HEK293 (cell line): ENCODE measurements around the gene PNISR.

Experiments used
- CTCF ChIA-PET: fragments of 350-600 bp; formaldehyde crosslinking; extraction: SDS; loops from one replicate; lab custom pipeline; 2021; ENCODE audit warnings: antibody characterized with exemption; lab: Yijun Ruan, JAX
- POLR2A ChIA-PET: fragments of 300-600 bp; formaldehyde crosslinking; extraction: SDS; loops from one replicate; lab custom pipeline; 2020; ENCODE audit warnings: antibody characterized with exemption, inconsistent platforms; lab: Yijun Ruan, JAX
- H3K27ac ChIP-seq: fragments of 200-500 bp; sonication (Bioruptor generic); 2 replicates; pipeline ENCODE4 v1.5.1; 2014; ENCODE audit warnings: low read depth, low read length, control low read depth, inconsistent platforms; ENCODE audit errors: extremely low read depth
- H3K36me3 ChIP-seq, 2 experiments: fragments of 200-500 bp in 1 of 2; sonication (Bioruptor generic) in 1 of 2; 1 replicate in 1 of 2; 2 replicates in 1 of 2; pipeline ENCODE4 v1.5.1; 2014 to 2017; ENCODE audit warnings: inconsistent platforms in 2 of 2, low read length in 2 of 2; ENCODE audit not compliant: control insufficient read depth in 2 of 2, insufficient read depth in 1 of 2
- H3K4me1 ChIP-seq: fragments of 200-500 bp; sonication (Bioruptor generic); 2 replicates; pipeline ENCODE4 v1.5.1; 2014; ENCODE audit warnings: mild to moderate bottlenecking, low read length, inconsistent platforms; ENCODE audit not compliant: control insufficient read depth, insufficient read depth
- H3K4me3 ChIP-seq: 2 replicates; pipeline ENCODE4 v1.5.1; 2011; ENCODE audit warnings: low read depth, mild to moderate bottlenecking, control low read depth, low read length, moderate library complexity
- H3K9me3 ChIP-seq: fragments of 200-500 bp; sonication (Bioruptor generic); 2 replicates; pipeline ENCODE4 v1.5.1; 2014; ENCODE audit warnings: low read depth, low read length, inconsistent platforms; ENCODE audit not compliant: control insufficient read depth, insufficient read depth
- AEBP2 ChIP-seq: fragments of 450-650 bp; formaldehyde crosslinking; IDR thresholded peaks from 2 replicates; pipeline ENCODE4 v1.5.1; 2016; ENCODE audit warnings: missing biosample characterization, missing genetic modification characterization, borderline replicate concordance
- FEZF1 ChIP-seq: fragments of 450-650 bp; formaldehyde crosslinking; IDR thresholded peaks from 2 replicates; pipeline ENCODE4 v1.5.1; 2016; ENCODE audit warnings: missing biosample characterization, missing genetic modification characterization
- GLI2 ChIP-seq: fragments of 450-650 bp; formaldehyde crosslinking; IDR thresholded peaks from 2 replicates; pipeline ENCODE4; 2017; ENCODE audit warnings: missing biosample characterization, missing genetic modification characterization, low read depth, borderline replicate concordance
- GLIS1 ChIP-seq: fragments of 450-650 bp; formaldehyde crosslinking; IDR thresholded peaks from 2 replicates; pipeline ENCODE4 v1.5.1; 2016; ENCODE audit warnings: missing biosample characterization, missing genetic modification characterization
- GLIS2 ChIP-seq: fragments of 450-650 bp; formaldehyde crosslinking; IDR thresholded peaks from 2 replicates; pipeline ENCODE4 v1.5.1; 2016; ENCODE audit warnings: missing biosample characterization, missing genetic modification characterization
- SCRT1 ChIP-seq: fragments of 450-650 bp; formaldehyde crosslinking; IDR thresholded peaks from 2 replicates; pipeline ENCODE4 v1.5.1; 2016; ENCODE audit warnings: missing biosample characterization, missing genetic modification characterization, borderline replicate concordance
- ZBTB48 ChIP-seq: fragments of 450-650 bp; formaldehyde crosslinking; IDR thresholded peaks from 2 replicates; pipeline ENCODE4 v1.5.1; 2016; ENCODE audit warnings: missing biosample characterization, missing genetic modification characterization
- ZBTB49 ChIP-seq: fragments of 450-650 bp; formaldehyde crosslinking; IDR thresholded peaks from 2 replicates; pipeline ENCODE4 v1.5.1; 2016; ENCODE audit warnings: missing biosample characterization, missing genetic modification characterization, low read depth
- ZBTB7A ChIP-seq: fragments of 450-650 bp; formaldehyde crosslinking; IDR thresholded peaks from 2 replicates; pipeline ENCODE4 v1.5.1; 2016; ENCODE audit warnings: low read depth, missing biosample characterization, missing genetic modification characterization
- ZEB2 ChIP-seq: fragments of 450-650 bp; formaldehyde crosslinking; IDR thresholded peaks from 2 replicates; pipeline ENCODE4 v1.5.1; 2016; ENCODE audit warnings: missing biosample characterization, missing genetic modification characterization
- ZFP37 ChIP-seq: fragments of 450-650 bp; formaldehyde crosslinking; IDR thresholded peaks from 2 replicates; pipeline ENCODE4 v1.5.1; 2016; ENCODE audit warnings: missing biosample characterization, missing genetic modification characterization
- ZNF112 ChIP-seq: fragments of 450-650 bp; formaldehyde crosslinking; IDR thresholded peaks from 2 replicates; pipeline ENCODE4 v1.5.0; 2017; ENCODE audit warnings: missing biosample characterization, missing genetic modification characterization
- ZNF138 ChIP-seq: fragments of 450-650 bp; formaldehyde crosslinking; IDR thresholded peaks from 2 replicates; pipeline ENCODE4 v1.5.1; 2016; ENCODE audit warnings: missing biosample characterization, missing genetic modification characterization, borderline replicate concordance
- ZNF146 ChIP-seq: fragments of 450-650 bp; formaldehyde crosslinking; IDR thresholded peaks from 2 replicates; pipeline ENCODE4 v1.5.1; 2016; ENCODE audit warnings: missing biosample characterization, missing genetic modification characterization
- ZNF248 ChIP-seq: fragments of 450-650 bp; formaldehyde crosslinking; IDR thresholded peaks from 2 replicates; pipeline ENCODE4 v1.5.1; 2017; ENCODE audit warnings: missing biosample characterization, missing genetic modification characterization
- ZNF26 ChIP-seq: fragments of 450-650 bp; formaldehyde crosslinking; IDR thresholded peaks from 2 replicates; pipeline ENCODE4 v1.5.1; 2016; ENCODE audit warnings: missing biosample characterization, missing genetic modification characterization
- ZNF311 ChIP-seq: fragments of 450-650 bp; formaldehyde crosslinking; IDR thresholded peaks from 2 replicates; pipeline ENCODE4 v1.5.1; 2017; ENCODE audit warnings: missing biosample characterization, missing genetic modification characterization, borderline replicate concordance
- ZNF324 ChIP-seq: fragments of 450-650 bp; formaldehyde crosslinking; IDR thresholded peaks from 2 replicates; pipeline ENCODE4 v1.5.1; 2016; ENCODE audit warnings: missing biosample characterization, missing genetic modification characterization
- ZNF391 ChIP-seq: fragments of 450-650 bp; formaldehyde crosslinking; IDR thresholded peaks from 2 replicates; pipeline ENCODE4 v1.5.1; 2016; ENCODE audit warnings: low read depth, missing biosample characterization, missing genetic modification characterization, borderline replicate concordance
- ZNF404 ChIP-seq: fragments of 450-650 bp; formaldehyde crosslinking; IDR thresholded peaks from 2 replicates; pipeline ENCODE4 v1.5.1; 2017; ENCODE audit warnings: missing biosample characterization, missing genetic modification characterization
- ZNF416 ChIP-seq: fragments of 450-650 bp; formaldehyde crosslinking; IDR thresholded peaks from 2 replicates; pipeline ENCODE4 v1.5.1; 2016; ENCODE audit warnings: missing biosample characterization, missing genetic modification characterization
- ZNF518A ChIP-seq: fragments of 450-650 bp; formaldehyde crosslinking; conservative IDR thresholded peaks from 2 replicates; pipeline ENCODE4 v1.5.1; 2016; ENCODE audit warnings: low read depth, missing biosample characterization, missing genetic modification characterization
- ZNF530 ChIP-seq: fragments of 450-650 bp; formaldehyde crosslinking; IDR thresholded peaks from 2 replicates; pipeline ENCODE4 v1.5.1; 2016; ENCODE audit warnings: low read depth, missing biosample characterization, missing genetic modification characterization
- ZNF571 ChIP-seq: fragments of 450-650 bp; formaldehyde crosslinking; IDR thresholded peaks from 2 replicates; pipeline ENCODE4 v1.5.0; 2017; ENCODE audit warnings: missing biosample characterization, missing genetic modification characterization
- ZNF621 ChIP-seq: fragments of 450-650 bp; formaldehyde crosslinking; IDR thresholded peaks from 2 replicates; pipeline ENCODE4 v1.5.1; 2017; ENCODE audit warnings: missing biosample characterization, missing genetic modification characterization
- ZNF654 ChIP-seq: fragments of 450-650 bp; formaldehyde crosslinking; IDR thresholded peaks from 2 replicates; pipeline ENCODE4 v1.5.1; 2016; ENCODE audit warnings: low read depth, missing biosample characterization, missing genetic modification characterization
- ZSCAN30 ChIP-seq: fragments of 450-650 bp; IDR thresholded peaks from 2 replicates; pipeline ENCODE4 v1.5.1; 2018; ENCODE audit warnings: missing biosample characterization, mild to moderate bottlenecking, missing genetic modification characterization, moderate library complexity

PNISR gene

GRCh38 chr6:99393698-99394531 is 31.2 kb downstream of the PNISR start, which contains the start of gene COQ3 (continued):
- TF ChIP-seq ZBTB7A (tag by site-specific recombination) (no peak), ZNF654 (tag by site-specific recombination) (no peak), ZNF571 (tag by site-specific recombination) (no peak), ZSCAN30 (tag by site-specific recombination) (peak; percentile 11; the same call in 1 of the 2 replicates), FEZF1 (tag by site-specific recombination) (no peak), ZNF324 (tag by site-specific recombination) (peak; percentile 95), ZNF146 (no peak), ZNF530 (tag by site-specific recombination) (no peak), ZNF248 (tag by site-specific recombination) (no peak), AEBP2 (tag by site-specific recombination) (no peak), ZBTB49 (tag by site-specific recombination) (no peak), ZNF26 (tag by site-specific recombination) (no peak), ZNF621 (no peak)

DNA sequence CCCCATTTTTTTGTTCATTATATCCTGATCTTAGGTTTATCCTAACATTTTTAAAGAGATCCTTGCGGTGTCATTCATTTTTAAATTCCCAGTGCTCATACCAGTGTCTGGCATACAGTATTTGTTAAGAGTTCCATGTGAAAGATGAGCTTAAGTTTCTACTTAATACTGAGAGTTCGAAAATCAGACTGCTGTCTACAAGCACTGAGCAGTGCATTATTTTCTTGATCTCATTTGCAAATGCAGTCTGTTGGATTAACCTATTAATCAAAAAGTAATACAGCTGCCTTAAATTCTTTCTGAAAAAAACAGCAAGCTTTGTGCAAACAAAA is 31.8 kb downstream of the PNISR start:
- H3K4me3 ChIP-seq = peak overlapping the region; percentile 71
- no peaks in the 10 kb centered on the region for H3K9me3 ChIP-seq
- H3K4me1 ChIP-seq = no peaks in the 10 kb centered on the region
- H3K36me3 ChIP-seq = peaks cover 6 to 10% of the 10 kb centered on the region in 2 experiments
- CTCF ChIA-PET = interaction anchor here (0.5 to 1.7 kb wide), 9 partner anchors 20 to 468 kb away, joined by 3 to 10 read pairs (median 5); no protein-coding TSS in a partner anchor
- POLR2A ChIA-PET = interaction anchor here (0.6 to 3.9 kb wide), 26 partner anchors 10 to 420 kb away, joined by 3 to 41 read pairs (median 6); partner anchors contain the start of genes CCNC, FAXC and PNISR
- H3K27ac ChIP-seq = peak overlapping the region; percentile 64
- TF ChIP-seq ZNF112 (tag by site-specific recombination) (no peak), ZBTB48 (no peak), GLIS1 (tag by site-specific recombination) (no peak), ZEB2 (tag by site-specific recombination) (no peak), ZNF391 (tag by site-specific recombination) (no peak), GLI2 (tag by site-specific recombination) (no peak), ZNF518A (no peak), ZNF416 (tag by site-specific recombination) (no peak), ZFP37 (no peak), SCRT1 (no peak), ZNF311 (tag by site-specific recombination) (no peak), ZNF138 (tag by site-specific recombination) (no peak), GLIS2 (tag by site-specific recombination) (no peak), ZNF404 (tag by site-specific recombination) (no peak)
